ENCODE measurements around the gene ADARB2. TPM values are rescaled to one million over a fixed set of nuclear protein-coding genes. Genes with fewer than 3 reads are reported as not detected.

Gene ADARB2
- polyA plus RNA-seq, 3 donors = not detected

DNA sequence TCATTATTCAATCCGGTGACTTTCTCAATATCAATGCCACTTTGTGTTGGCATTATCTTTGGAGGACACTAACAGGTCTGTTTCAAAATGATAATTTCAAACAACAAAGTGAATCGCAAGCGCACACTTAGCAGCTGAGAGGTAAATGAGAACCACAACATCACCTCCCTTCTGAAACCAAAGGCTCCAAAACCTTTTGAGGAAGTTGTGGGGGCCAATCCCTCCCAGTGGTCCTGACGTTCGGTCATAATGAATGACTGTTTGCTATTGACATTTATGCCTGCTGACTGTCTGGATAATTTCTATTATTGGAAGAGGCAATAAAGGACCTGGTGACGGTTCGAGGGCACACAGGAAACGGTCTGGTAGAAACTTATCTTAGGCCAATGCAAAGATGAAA, 1.8 kb downstream of the ADARB2 start:
- Histone ChIP-seq H3K27me3 (ENCODE audit: control insufficient read depth in 2 of 2, insufficient read depth in 2 of 2, low read length in 2 of 2) (peaks cover 51 to 69% of the 10 kb centered on the region in 2 donors), H4K20me1 (ENCODE audit: insufficient read depth, low read length) (no peaks in the 10 kb centered on the region), H3K79me2 (ENCODE audit: insufficient read depth, low read length) (no peaks in the 10 kb centered on the region), H3K9me3 (replicated peaks in 1 of 2; ENCODE audit: control insufficient read depth in 1 of 2, insufficient read depth in 1 of 2, low read length in 2 of 2) (peaks cover 0 to 11% of the 10 kb centered on the region in 2 donors), H3K4me1 (ENCODE audit: control insufficient read depth in 1 of 2, insufficient read depth in 2 of 2, low read length in 2 of 2) (no peaks in the 10 kb centered on the region), H3K27ac (ENCODE audit: low read depth in 1 of 2, low read length in 2 of 2) (no peak overlapping the region), H3K36me3 (replicated peaks in 1 of 2; ENCODE audit: control insufficient read depth in 1 of 2, insufficient read depth in 2 of 2, low read length in 2 of 2) (no peaks in the 10 kb centered on the region), H2AFZ (ENCODE audit: insufficient read depth, low read depth, low read length, poor library complexity, severe bottlenecking) (no peak overlapping the region), H3K4me3 (replicated peaks in 1 of 3; ENCODE audit: low read depth in 2 of 3, low read length in 3 of 3) (no peak overlapping the region), H3K9ac (ENCODE audit: insufficient read depth, low read length, poor library complexity, severe bottlenecking) (no peak overlapping the region), H3K4me2 (replicated peaks; ENCODE audit: extremely low read depth, low read length, poor library complexity, severe bottlenecking) (no peak overlapping the region)
- WGBS (ENCODE audit: insufficient coverage) = 80% methylated on average over 1 of the region's 8 CpGs
- Mint-ChIP-seq H3K27ac (no peak overlapping the region), H3K36me3 (no peaks in the 10 kb centered on the region), H3K4me1 (no peaks in the 10 kb centered on the region), H3K27me3 (ENCODE audit: low read depth in 3 of 3) (peaks cover 46 to 80% (median 67%) of the 10 kb centered on the region in 3 donors), H3K9me3 (peaks cover 0 to 12% (median 0%) of the 10 kb centered on the region in 7 donors), H3K4me3 (peak overlapping the region in 1 of 2 donors; percentile 71)
- intact Hi-C loops (cut with micrococcal nuclease) = no loop called here
- TF ChIP-seq, protein P1, sequence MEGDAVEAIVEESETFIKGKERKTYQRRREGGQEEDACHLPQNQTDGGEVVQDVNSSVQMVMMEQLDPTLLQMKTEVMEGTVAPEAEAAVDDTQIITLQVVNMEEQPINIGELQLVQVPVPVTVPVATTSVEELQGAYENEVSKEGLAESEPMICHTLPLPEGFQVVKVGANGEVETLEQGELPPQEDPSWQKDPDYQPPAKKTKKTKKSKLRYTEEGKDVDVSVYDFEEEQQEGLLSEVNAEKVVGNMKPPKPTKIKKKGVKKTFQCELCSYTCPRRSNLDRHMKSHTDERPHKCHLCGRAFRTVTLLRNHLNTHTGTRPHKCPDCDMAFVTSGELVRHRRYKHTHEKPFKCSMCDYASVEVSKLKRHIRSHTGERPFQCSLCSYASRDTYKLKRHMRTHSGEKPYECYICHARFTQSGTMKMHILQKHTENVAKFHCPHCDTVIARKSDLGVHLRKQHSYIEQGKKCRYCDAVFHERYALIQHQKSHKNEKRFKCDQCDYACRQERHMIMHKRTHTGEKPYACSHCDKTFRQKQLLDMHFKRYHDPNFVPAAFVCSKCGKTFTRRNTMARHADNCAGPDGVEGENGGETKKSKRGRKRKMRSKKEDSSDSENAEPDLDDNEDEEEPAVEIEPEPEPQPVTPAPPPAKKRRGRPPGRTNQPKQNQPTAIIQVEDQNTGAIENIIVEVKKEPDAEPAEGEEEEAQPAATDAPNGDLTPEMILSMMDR (IDR thresholded peaks at IDR 0.05) = no peak
- no peak for DNase-seq

DNA sequence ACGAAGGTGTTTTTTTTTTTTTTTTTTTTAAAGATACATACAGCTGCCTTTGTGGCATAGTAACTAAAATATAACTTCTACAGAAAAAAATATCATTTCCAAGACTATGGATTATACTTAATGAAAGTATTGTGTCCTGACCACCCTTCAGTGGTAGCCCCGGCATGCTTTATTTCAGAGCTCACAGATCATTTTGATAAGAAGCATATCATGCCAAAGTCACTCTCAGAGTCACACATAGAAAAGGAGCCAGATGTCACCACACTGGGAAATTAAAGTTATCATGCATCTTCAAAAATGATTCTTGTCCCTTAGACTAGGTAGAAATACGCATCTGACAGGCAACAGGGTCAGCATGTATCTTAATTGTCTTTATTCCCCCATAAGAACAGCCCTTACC, 3.0 kb downstream of the ADARB2 start:
- Histone ChIP-seq H3K79me2 (ENCODE audit: insufficient read depth, low read length) (no peaks in the 10 kb centered on the region), H3K4me1 (ENCODE audit: control insufficient read depth in 1 of 2, insufficient read depth in 2 of 2, low read length in 2 of 2) (no peaks in the 10 kb centered on the region), H3K36me3 (replicated peaks in 1 of 2; ENCODE audit: control insufficient read depth in 1 of 2, insufficient read depth in 2 of 2, low read length in 2 of 2) (no peaks in the 10 kb centered on the region), H3K9ac (ENCODE audit: insufficient read depth, low read length, poor library complexity, severe bottlenecking) (no peak overlapping the region), H3K9me3 (replicated peaks in 1 of 2; ENCODE audit: control insufficient read depth in 1 of 2, insufficient read depth in 1 of 2, low read length in 2 of 2) (peaks cover 0 to 11% of the 10 kb centered on the region in 2 donors), H2AFZ (ENCODE audit: insufficient read depth, low read depth, low read length, poor library complexity, severe bottlenecking) (no peak overlapping the region), H3K4me3 (replicated peaks in 1 of 3; ENCODE audit: low read depth in 2 of 3, low read length in 3 of 3) (no peak overlapping the region), H3K27me3 (ENCODE audit: control insufficient read depth in 2 of 2, insufficient read depth in 2 of 2, low read length in 2 of 2) (peaks cover 51 to 61% of the 10 kb centered on the region in 2 donors), H3K27ac (ENCODE audit: low read depth in 1 of 2, low read length in 2 of 2) (no peak overlapping the region), H3K4me2 (replicated peaks; ENCODE audit: extremely low read depth, low read length, poor library complexity, severe bottlenecking) (no peak overlapping the region), H4K20me1 (ENCODE audit: insufficient read depth, low read length) (no peaks in the 10 kb centered on the region)
- Mint-ChIP-seq H3K27ac (no peak overlapping the region), H3K4me3 (no peak overlapping the region), H3K4me1 (no peaks in the 10 kb centered on the region), H3K9me3 (peaks cover 0 to 12% (median 0%) of the 10 kb centered on the region in 7 donors), H3K36me3 (no peaks in the 10 kb centered on the region), H3K27me3 (ENCODE audit: low read depth in 3 of 3) (peaks cover 53 to 74% (median 62%) of the 10 kb centered on the region in 3 donors)
- intact Hi-C loops (cut with micrococcal nuclease) = no loop called here
- TF ChIP-seq, protein P1 (IDR thresholded peaks at IDR 0.05) = no peak
- DNase-seq = no peak
- no CpG with 5 or more reads among the region's 3 CpGs for WGBS (ENCODE audit: insufficient coverage)
